GM18873 (cell line): ENCODE data around the gene SLC44A2.

Experiments used
- ATAC-seq: cut with Tn5 transposase; IDR thresholded peaks from one replicate; pipeline ENCODE4 v1.9.1; 2021; ENCODE audit warnings: mild to moderate bottlenecking, moderate library complexity, moderate number of reproducible peaks; ENCODE audit not compliant: unreplicated experiment, low FRiP score

SLC44A2 gene

GRCh38 chr19:10625003-10625761 lies at the start of gene SLC44A2:
SLC44A2 (plus strand) TSS chr19:10625553; CDS start chr19:10625634, 81 bp downstream.
- no peak for ATAC-seq

GRCh38 chr19:10577951-10578350 lies 47.4 kb upstream of the SLC44A2 start:
- no peak for ATAC-seq

GRCh38 chr19:10580979-10581631 lies 44.2 kb upstream of the SLC44A2 start:
- no peak for ATAC-seq

GRCh38 chr19:10582091-10582490 lies 43.3 kb upstream of the SLC44A2 start:
- no peak for ATAC-seq

DNA sequence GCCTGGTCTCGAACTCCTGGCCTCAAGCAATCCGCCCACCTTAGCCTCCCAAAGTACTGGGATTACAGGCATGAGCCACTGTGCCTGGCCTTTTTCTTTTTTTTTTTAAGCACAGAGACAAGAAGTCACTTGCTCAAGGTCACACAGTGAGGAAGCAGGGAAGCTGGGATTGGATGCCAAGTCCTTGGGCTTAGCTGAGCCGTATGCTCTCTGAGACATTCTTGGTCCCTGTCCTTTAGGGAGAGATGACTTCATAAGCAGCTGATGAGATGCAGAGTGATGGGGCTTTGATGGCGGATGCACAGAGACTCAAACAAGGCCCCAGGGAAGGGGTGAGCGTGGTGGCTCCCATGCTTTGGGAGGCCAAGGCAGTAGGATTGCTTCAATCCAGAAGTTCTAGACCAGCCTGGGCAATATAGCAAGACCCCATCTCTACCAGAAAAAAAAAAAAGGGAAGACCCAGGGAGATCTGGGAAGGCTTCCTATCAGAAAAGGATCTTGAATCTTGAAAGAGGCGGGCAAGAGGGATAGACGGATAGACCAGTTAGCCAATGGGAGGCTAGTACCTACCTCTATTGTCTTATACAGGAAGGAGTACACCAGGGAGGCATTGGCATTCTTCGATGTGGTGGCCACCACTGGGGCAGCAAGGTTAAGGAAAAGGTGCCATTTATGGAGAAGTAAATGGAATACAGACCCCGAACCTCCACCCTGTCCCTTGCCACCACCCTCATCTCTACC lies 42.1 kb upstream of the SLC44A2 start:
- no peak for ATAC-seq

DNA sequence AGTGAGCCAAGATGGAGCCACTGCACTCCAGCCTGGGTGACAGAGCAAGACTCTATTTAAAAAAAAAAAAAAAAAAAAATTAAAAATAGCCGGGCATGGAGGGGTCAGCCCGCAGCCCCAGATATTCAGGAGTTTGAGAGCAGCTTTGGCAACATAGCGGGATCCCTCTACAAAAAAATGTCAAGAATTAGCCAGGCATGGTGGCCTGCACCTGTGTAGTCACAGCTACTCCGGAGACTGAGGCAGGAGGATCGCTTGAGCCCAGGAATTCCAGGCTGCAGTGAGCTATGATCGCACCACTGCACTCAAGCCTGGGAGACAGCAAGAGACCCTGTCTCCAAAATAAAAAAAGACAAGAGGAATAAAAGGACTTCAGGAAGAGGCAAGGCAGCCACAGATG lies 39.0 kb upstream of the SLC44A2 start:
- ATAC-seq = no peak

DNA sequence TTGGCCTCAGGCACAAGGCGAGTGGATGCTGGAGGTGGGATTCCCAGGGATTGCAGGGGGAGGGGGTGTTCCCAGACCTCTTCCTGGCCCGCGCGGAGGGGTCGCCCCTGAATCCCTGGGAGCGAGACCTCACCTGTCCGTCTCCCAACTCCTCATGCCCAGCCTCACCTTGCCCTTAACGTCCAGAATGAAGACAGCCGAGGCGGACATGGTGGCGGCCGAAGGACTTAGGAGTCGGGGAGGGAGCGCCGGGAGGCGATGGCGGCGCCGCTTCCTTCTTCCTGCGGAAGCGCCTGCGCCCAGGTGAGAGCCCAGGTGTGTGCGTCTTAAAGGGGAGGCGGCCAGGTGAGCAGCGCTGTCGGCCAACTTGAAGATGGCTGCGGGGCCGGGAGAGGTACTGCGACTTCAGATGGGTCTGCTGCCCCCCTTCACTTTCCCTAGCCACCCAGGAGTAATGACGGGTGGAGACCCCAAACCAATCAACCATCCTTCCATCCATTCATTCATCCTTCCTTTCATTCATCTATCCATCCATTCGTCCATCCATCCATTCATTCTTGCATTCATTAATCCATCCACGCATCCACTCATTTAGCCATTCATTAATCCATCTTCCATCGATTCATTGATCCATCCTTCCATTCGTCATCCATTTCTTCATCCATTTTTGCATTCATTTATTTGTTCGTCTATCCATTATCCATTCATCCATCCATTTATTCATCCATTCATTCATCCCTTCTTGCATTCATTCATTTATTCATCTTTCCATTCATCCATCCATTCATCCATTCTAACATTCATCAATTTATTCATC lies 38.1 kb upstream of the SLC44A2 start, which contains the start of gene AP1M2:
TSS of gene AP1M2 (minus strand) at position 291 of the 817 bp plus-strand sequence. CDS start at position 210, 81 bp downstream.
- no peak for ATAC-seq

- ATAC-seq = no peak
Observed at GRCh38 chr19:10587839-10588150, 37.6 kb upstream of the SLC44A2 start.

- no peak for ATAC-seq
Observed at GRCh38 chr19:10593148-10593547, 32.2 kb upstream of the SLC44A2 start.

- no peak for ATAC-seq
Observed at GRCh38 chr19:10593820-10594637, 31.3 kb upstream of the SLC44A2 start.

GRCh38 chr19:10600149-10600548 lies 25.2 kb upstream of the SLC44A2 start:
- ATAC-seq = no peak

- no peak for ATAC-seq
Observed at GRCh38 chr19:10601999-10602329, 23.4 kb upstream of the SLC44A2 start.

- ATAC-seq = no peak
Observed at GRCh38 chr19:10602330-10603083, 22.8 kb upstream of the SLC44A2 start.

DNA sequence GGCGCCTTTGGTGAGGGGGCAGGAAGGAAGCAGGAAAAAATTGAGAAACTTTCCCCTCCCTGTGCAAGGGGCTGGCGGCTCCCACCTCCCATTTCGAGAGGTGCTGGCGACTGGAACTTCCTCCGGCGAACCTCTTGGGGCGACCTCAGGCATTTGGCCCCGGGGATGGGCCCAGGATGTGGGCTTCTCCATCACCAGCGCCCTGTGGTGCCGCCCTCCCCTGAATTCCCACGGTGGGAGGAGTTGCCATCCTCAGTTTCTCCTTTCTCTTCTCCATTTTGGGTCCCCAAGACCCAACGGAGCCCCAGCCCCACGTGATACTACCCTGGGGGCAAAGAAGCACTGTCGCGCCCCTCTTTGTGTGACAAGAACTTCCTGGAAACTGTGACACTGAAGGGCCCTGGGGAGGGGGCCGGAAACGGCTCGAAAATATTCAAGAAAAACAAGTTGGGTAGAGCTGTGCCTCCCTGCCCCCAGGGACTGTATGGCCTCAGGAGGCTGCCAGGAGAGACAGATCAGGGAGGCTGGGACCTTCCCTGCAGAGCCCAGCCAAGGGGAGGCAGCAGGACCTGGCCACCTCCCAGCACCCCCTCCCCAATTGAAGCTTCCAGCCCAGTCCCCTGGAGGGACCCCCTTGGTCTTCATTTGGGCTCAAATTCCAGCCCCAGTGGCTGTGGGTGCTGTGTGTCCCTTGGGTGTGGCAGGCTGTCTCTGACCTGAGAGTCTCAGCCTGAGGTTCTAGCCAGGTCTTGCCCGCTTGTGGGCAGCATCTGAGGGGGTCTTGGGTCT lies 22.1 kb upstream of the SLC44A2 start:
- ATAC-seq = no peak

DNA sequence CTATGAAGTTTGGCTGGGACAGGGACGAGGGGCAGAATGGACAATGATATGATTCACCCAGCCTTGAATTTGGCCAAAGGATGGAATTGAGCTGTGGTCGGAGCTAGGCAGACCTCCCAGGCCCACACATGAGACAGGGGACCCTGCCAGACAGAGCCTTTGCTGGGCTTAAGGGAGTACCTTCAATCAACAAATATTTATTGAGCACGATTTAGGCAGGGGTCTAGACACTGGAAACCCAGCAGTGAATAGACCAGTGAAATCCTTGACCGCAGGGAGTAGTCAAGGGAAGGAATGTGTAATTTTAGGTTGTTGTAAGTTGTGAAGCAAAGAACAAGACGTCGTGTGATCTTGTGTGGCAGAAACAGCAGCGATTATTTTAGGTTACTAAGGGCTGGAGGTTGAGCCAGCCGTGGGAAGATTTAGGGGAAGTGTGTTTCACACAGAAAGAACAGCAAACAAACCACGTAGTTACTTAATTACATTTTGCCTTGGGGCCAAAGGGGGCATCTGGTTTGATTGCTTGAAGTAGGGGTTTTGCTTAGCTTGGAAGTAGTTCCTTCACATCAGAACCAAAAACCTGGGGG lies 21.4 kb upstream of the SLC44A2 start:
- no peak for ATAC-seq

DNA sequence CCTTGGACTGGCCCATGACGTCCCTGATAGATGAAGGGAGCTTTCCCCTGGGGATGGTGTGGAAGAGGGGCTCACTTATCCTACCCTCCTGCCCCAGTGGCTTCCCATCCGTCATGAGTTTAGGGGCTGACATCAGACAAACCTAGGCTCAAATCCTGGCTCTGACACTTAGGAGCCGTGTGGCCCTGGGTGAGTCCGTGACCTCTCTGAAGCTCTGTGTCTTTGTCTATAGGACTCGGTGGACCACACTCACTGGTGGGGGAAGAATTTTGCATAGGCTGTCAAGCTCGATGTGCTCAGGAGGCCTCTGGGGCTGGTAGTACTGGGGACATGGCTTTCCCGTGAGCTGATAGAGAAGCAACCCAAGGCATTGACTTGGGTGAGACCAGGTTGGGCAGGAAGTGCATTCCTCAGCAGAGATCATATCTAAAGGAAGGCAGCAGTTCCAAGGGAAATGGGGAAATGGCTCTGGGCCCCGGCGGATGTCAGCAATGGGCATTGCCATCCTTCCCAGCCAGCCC lies 20.8 kb upstream of the SLC44A2 start:
- no peak for ATAC-seq

DNA sequence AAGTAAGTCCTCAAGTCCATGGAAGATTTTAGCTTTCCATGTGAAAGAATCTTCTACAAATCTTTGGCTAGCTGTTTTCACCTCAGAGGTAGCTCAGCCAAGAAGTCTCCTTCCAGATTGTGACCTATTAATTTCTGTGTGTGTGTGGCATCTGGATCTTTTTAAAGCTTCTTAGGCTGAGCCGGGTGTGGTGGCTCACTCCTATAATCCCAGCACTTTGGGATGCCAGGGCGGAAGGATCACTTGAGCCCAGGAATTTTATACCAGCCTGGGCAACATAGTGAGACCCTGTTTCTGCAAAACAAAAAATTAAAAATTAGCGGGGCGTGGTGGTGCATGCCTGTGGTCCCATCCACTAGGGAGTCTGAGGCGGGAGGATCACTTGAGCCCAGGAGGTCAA lies 13.4 kb upstream of the SLC44A2 start:
- no peak for ATAC-seq
